CD4-positive, alpha-beta T cell treated with Interferon alpha-2 for 1 hour (primary cell): ENCODE measurements around the gene UST.
A peak's percentile ranks its signal among the peaks of the same experiment; 100 is the strongest.

Experiments used
- DNase-seq, 2 donors: peaks; one replicate each; pipeline ENCODE4 v3.0.0-alpha.2; 2020 to 2022

The UST gene

GRCh38 chr6:148808786-148809304, 62.0 kb downstream of the UST start:
- DNase-seq = no peak

GRCh38 chr6:148811459-148811858, 64.6 kb downstream of the UST start:
- no peak for DNase-seq

- no peak for DNase-seq
Measured at GRCh38 chr6:148814082-148814790, 67.4 kb downstream of the UST start.

- no peak for DNase-seq
Measured at GRCh38 chr6:148814869-148815268, 68.0 kb downstream of the UST start.

GRCh38 chr6:148816117-148816516, 69.3 kb downstream of the UST start:
- DNase-seq = no peak

- DNase-seq = no peak
Measured at GRCh38 chr6:148817689-148818088, 70.9 kb downstream of the UST start.

GRCh38 chr6:148818939-148819575, 72.2 kb downstream of the UST start:
- no peak for DNase-seq

- DNase-seq = no peak
Measured at GRCh38 chr6:148819852-148820251, 73.0 kb downstream of the UST start.

GRCh38 chr6:148822819-148823218, 76.0 kb downstream of the UST start:
- no peak for DNase-seq

- DNase-seq = no peak
Measured at GRCh38 chr6:148824291-148824690, 77.5 kb downstream of the UST start.

GRCh38 chr6:148824960-148825359, 78.1 kb downstream of the UST start:
- no peak for DNase-seq

GRCh38 chr6:148825492-148825891, 78.7 kb downstream of the UST start:
- DNase-seq = no peak

- DNase-seq = no peak
Measured at GRCh38 chr6:148827416-148828045, 80.7 kb downstream of the UST start.

- no peak for DNase-seq
Measured at GRCh38 chr6:148828047-148828446, 81.2 kb downstream of the UST start.

- peak in 1 of 2 donors; percentile 12 for DNase-seq
Measured at GRCh38 chr6:148829415-148830101, 82.7 kb downstream of the UST start.

- peak in 1 of 2 donors; percentile 43 for DNase-seq
Measured at GRCh38 chr6:148830614-148831013, 83.8 kb downstream of the UST start.

- DNase-seq = peak; percentile 16 to 56
Measured at GRCh38 chr6:148831064-148831463, 84.2 kb downstream of the UST start.

- no peak for DNase-seq
Measured at GRCh38 chr6:148831531-148831930, 84.7 kb downstream of the UST start.

GRCh38 chr6:148835920-148836441, 89.2 kb downstream of the UST start:
- DNase-seq = peak in 1 of 2 donors; percentile 10

GRCh38 chr6:148836751-148837150, 89.9 kb downstream of the UST start:
- DNase-seq = no peak

- no peak for DNase-seq
Measured at GRCh38 chr6:148837941-148838340, 91.1 kb downstream of the UST start.

- DNase-seq = no peak
Measured at GRCh38 chr6:148839044-148839443, 92.2 kb downstream of the UST start.

- no peak for DNase-seq
Measured at GRCh38 chr6:148840256-148840655, 93.4 kb downstream of the UST start.
